SK-N-MC (cell line): ENCODE results near the gene AP3D1.

Source experiments
- EZH2 ChIP-seq: fragments of 200-600 bp; sonication (generic); IDR thresholded peaks from one replicate; pipeline ENCODE4 v1.6.1; 2017; ENCODE audit warnings: antibody characterized with exemption
- FOXP2 ChIP-seq: optimal IDR thresholded peaks from 2 replicates; pipeline ENCODE3; 2011; ENCODE audit warnings: mild to moderate bottlenecking, moderate library complexity; ENCODE audit not compliant: insufficient read depth; ENCODE audit errors: extremely low read length, control extremely low read depth
- POLR2AphosphoS5 ChIP-seq: IDR thresholded peaks from 2 replicates; pipeline ENCODE4 v1.6.1; 2012; ENCODE audit warnings: mild to moderate bottlenecking, low read depth, low read length, borderline replicate concordance

- TF ChIP-seq EZH2 (no peak), POLR2AphosphoS5 (no peak), FOXP2 (no peak)
Measured at GRCh38 chr19:2176337-2176994, 25.1 kb upstream of the AP3D1 start.
